Right cardiac atrium (tissue), 5 donors: Measurements from ENCODE around the gene CABLES1. TPM values are rescaled to one million over a fixed set of nuclear protein-coding genes. Genes with fewer than 3 reads are reported as not detected.
"Not testable (repeated sequence)": the region's sequence is repeated elsewhere in the genome, so short reads cannot be mapped to it uniquely, and the experiment has no call there.

Source experiments
- ATAC-seq, 2 donors: fragments of 200-7000 bp; cut with Tn5 transposase; one replicate each; pipeline versions ENCODE4 v1.8.0 to v1.9.1; 2020; ENCODE audit warnings: moderate library complexity in 2 of 2, mild to moderate bottlenecking in 1 of 2
- DNase-seq, 3 donors: peaks; one replicate each; pipeline ENCODE4 v3.0.0-alpha.2; 2020
- H3K27ac ChIP-seq: one replicate; pipeline ENCODE4 v1.5.1; 2013; ENCODE audit warnings: mild to moderate bottlenecking, low read length, control low read depth, moderate library complexity
- H3K27me3 ChIP-seq: one replicate; pipeline ENCODE4 v1.6.1; 2013; ENCODE audit not compliant: control insufficient read depth, insufficient read depth
- H3K4me1 ChIP-seq: one replicate; pipeline ENCODE4 v1.6.1; 2013; ENCODE audit warnings: low read length; ENCODE audit not compliant: control insufficient read depth, insufficient read depth
- H3K4me3 ChIP-seq: one replicate; pipeline ENCODE4 v1.5.1; 2013; ENCODE audit warnings: low read length, control low read depth
- H3K9me3 ChIP-seq: one replicate; pipeline ENCODE4 v1.6.1; 2013; ENCODE audit warnings: low read length; ENCODE audit not compliant: control insufficient read depth
- WGBS: extraction: QIAGEN DNeasy Blood & Tissue Kit; methylation state at CpG from one replicate; pipeline ENCODE4 v1.1.7; 2013; 5-methylcytosine and 5-hydroxymethylcytosine counted together
- intact Hi-C, 4 donors: fragments of 100-400 bp; cut with DNase I; formaldehyde crosslinking; loops; one replicate each; pipeline versions ENCODE4 v1.11.0 to v1.14.0; 2022 to 2023
- polyA plus RNA-seq: library from polyadenylated mRNA; stranded (reverse); fragments of 200-250 nt; gene quantifications from one replicate; pipeline ENCODE4 v1.2.3, GENCODE V29; 2013
- total RNA-seq, 4 donors: library from RNA; stranded (reverse); fragmentation: NEBNext Ultra II Directional; extraction: Animal tissue kit (Norgen Biotek cat#: 25700); gene quantifications; one replicate each; pipeline ENCODE4 v1.2.1, GENCODE V29; 2021
- donor health status: healthy with polysubstance abuse.
- donor health status: DM: no; HTN: yes; CAD: no.
- donor health status: DM: no; HTN: no; CAD: no.
- donor health status: DM: no; HTN: yes; CAD: no; lungs with severe emphysema.
- donor health status: DM: yes; HTN: yes; CAD: no.

Gene CABLES1
- total and polyA plus RNA-seq, 5 donors, result 3.2 to 5.6 (median 4.1) TPM

GRCh38 chr18:23155537-23155936 lies 20.3 kb downstream of the CABLES1 start:
- Histone ChIP-seq H3K27me3 (no peaks in the 10 kb centered on the region), H3K9me3 (no peaks in the 10 kb centered on the region), H3K27ac (no peak overlapping the region), H3K4me3 (no peak overlapping the region), H3K4me1 (no peaks in the 10 kb centered on the region)
- no peak for DNase-seq
- WGBS, result 58% methylated on average over 5 of the region's 5 CpGs
- no peak for ATAC-seq
- intact Hi-C loops, result no loop called here

DNA sequence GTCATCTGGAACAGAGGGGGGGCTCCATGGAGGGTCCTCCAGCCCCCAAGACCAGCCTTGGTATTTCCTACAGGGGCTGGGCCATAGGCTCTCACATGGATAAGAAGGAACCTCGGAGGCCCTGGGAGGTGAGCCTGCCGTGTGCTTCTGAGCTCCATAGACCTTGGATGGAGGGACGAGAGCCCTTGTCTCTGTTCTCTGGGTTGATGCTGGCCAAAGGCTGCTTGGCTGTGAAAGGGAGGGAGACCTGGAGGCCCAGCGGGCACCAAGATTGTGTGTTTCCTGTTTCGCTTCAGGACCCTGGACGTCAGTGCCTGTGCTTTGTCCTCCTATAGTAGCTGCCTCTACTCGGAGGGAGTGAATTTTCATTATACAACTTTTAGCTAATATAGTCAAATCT lies 20.8 kb downstream of the CABLES1 start:
- WGBS, result 90% methylated on average over 7 of the region's 7 CpGs
- Histone ChIP-seq H3K4me3 (no peak overlapping the region), H3K9me3 (no peaks in the 10 kb centered on the region), H3K4me1 (no peaks in the 10 kb centered on the region), H3K27me3 (no peaks in the 10 kb centered on the region), H3K27ac (no peak overlapping the region)
- no peak for ATAC-seq
- no peak for DNase-seq
- intact Hi-C loops, result no loop called here

DNA sequence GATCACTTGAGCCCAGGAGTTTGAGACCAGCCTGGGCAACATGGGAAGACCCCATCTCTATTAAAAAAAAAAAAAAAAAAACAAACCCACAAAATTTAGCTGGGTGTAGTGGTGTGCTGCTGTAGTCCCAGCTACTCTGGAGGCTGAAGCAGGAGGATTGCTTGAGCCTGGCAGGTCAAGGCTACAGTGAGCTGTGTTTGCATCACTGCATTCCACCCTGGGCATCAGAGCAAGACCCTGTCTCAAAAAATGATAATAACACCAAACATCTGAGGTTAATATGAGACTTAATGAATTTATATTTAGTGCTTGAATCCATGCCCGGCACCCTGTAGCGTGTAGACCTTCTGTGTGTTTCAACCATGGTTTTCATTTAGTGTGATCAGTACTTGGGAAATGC lies 22.8 kb downstream of the CABLES1 start:
- DNase-seq, result no peak
- 98% methylated on average over 2 of the region's 2 CpGs for whole genome bisulfite sequencing
- intact Hi-C loops, result no loop called here
- ATAC-seq, result no peak
- no peaks in the 10 kb centered on the region for H3K27me3 ChIP-seq
- H3K4me1 ChIP-seq, result no peaks in the 10 kb centered on the region
- H3K4me3 ChIP-seq, result no peak overlapping the region
- H3K27ac ChIP-seq, result no peak overlapping the region
- H3K9me3 ChIP-seq, result no peaks in the 10 kb centered on the region

GRCh38 chr18:23158884-23159283 lies 23.6 kb downstream of the CABLES1 start:
- H3K9me3 ChIP-seq, DNase-seq, H3K27me3 ChIP-seq, H3K27ac ChIP-seq, intact Hi-C loops, H3K4me3 ChIP-seq, ATAC-seq, H3K4me1 ChIP-seq: not testable (repeated sequence)
- WGBS, result 92% methylated on average over 14 of the region's 14 CpGs

GRCh38 chr18:23159344-23159743 lies 24.1 kb downstream of the CABLES1 start:
- intact Hi-C loops, result no loop called here
- Histone ChIP-seq H3K27ac (no peak overlapping the region), H3K9me3 (no peaks in the 10 kb centered on the region), H3K4me1 (no peaks in the 10 kb centered on the region), H3K27me3 (no peaks in the 10 kb centered on the region), H3K4me3 (no peak overlapping the region)
- ATAC-seq (no peak), DNase-seq (no peak)
- 52% methylated on average over 7 of the region's 7 CpGs for WGBS

- DNase-seq, result no peak
- no peak overlapping the region for H3K4me3 ChIP-seq
- intact Hi-C loops, result no loop called here
- no peaks in the 10 kb centered on the region for H3K4me1 ChIP-seq
- H3K27ac ChIP-seq, result no peak overlapping the region
- H3K9me3 ChIP-seq, result no peaks in the 10 kb centered on the region
- no peaks in the 10 kb centered on the region for H3K27me3 ChIP-seq
- no peak for ATAC-seq
- whole genome bisulfite sequencing, result 76% methylated on average over 6 of the region's 6 CpGs
Measured at GRCh38 chr18:23162473-23162872, 27.2 kb downstream of the CABLES1 start.

DNA sequence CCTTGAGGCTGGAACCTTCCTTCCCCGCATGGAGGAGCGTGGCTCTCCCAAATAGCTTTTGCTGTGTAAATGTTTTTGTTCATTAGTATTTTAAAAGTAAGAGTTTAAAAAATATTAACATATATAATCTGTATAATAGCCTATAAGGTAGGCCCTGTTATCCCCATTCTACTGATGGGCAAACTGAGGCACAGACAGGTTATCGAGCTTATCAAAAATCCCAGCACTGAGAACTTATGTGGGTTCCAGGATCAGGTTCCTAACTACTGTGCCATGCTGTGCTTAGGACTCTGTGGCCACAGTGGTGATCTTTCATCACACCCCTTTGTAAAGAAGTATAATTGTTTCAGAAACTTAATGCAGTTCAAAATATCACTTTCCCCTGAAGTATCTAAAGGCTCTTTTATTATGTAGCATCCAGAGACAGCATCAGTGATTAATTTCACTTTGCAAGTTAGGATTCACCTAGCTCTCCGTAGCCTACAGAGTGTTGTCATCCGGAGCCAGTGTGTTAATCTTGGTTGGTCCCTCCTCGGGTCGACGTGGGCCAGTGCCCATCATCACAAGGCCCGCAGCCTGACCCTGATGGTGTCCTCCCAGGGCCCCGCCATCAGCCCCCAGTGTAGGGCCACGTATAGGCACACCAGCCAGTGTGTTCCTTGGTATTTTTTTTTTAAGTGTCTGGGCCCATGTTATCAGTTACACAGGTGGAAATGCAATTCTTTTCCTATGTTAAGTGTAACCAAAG lies 28.7 kb downstream of the CABLES1 start:
- Histone ChIP-seq H3K9me3 (no peaks in the 10 kb centered on the region), H3K4me3 (no peak overlapping the region), H3K27me3 (no peaks in the 10 kb centered on the region), H3K27ac (no peak overlapping the region), H3K4me1 (no peaks in the 10 kb centered on the region)
- 71% methylated on average over 11 of the region's 11 CpGs for WGBS
- ATAC-seq, result no peak
- intact Hi-C loops, result no loop called here
- DNase-seq, result no peak

- ATAC-seq (no peak), DNase-seq (no peak)
- no peaks in the 10 kb centered on the region for H3K9me3 ChIP-seq
- WGBS, result 91% methylated on average over 9 of the region's 9 CpGs
- H3K27me3 ChIP-seq, result no peaks in the 10 kb centered on the region
- H3K27ac ChIP-seq, result no peak overlapping the region
- no peak overlapping the region for H3K4me3 ChIP-seq
- intact Hi-C loops, result no loop called here
- H3K4me1 ChIP-seq, result no peaks in the 10 kb centered on the region
Measured at GRCh38 chr18:23165271-23166068, 30.2 kb downstream of the CABLES1 start.

- no peak overlapping the region for H3K27ac ChIP-seq
- no peaks in the 10 kb centered on the region for H3K9me3 ChIP-seq
- 34% methylated on average over 7 of the region's 7 CpGs for WGBS
- H3K4me3 ChIP-seq, result no peak overlapping the region
- no peaks in the 10 kb centered on the region for H3K27me3 ChIP-seq
- peak in 1 of 3 donors; percentile 40 for DNase-seq
- no peaks in the 10 kb centered on the region for H3K4me1 ChIP-seq
- intact Hi-C loops, result no loop called here
- peak; percentile 43 to 67 for ATAC-seq
Measured at GRCh38 chr18:23166891-23167541, 31.7 kb downstream of the CABLES1 start.

- intact Hi-C loops, result no loop called here
- 82% methylated on average over 7 of the region's 7 CpGs for WGBS
Measured at GRCh38 chr18:23169673-23170044, 34.4 kb downstream of the CABLES1 start.

GRCh38 chr18:23170137-23170536 lies 34.9 kb downstream of the CABLES1 start:
- no peak for ATAC-seq
- H3K27me3 ChIP-seq, result no peaks in the 10 kb centered on the region
- H3K9me3 ChIP-seq, result no peaks in the 10 kb centered on the region
- intact Hi-C loops, result no loop called here
- DNase-seq, result no peak
- no peaks in the 10 kb centered on the region for H3K4me1 ChIP-seq
- no peak overlapping the region for H3K27ac ChIP-seq
- 95% methylated on average over 7 of the region's 7 CpGs for WGBS
- no peak overlapping the region for H3K4me3 ChIP-seq

More at GRCh38 chr18:23169673-23170044, 34.4 kb downstream of the CABLES1 start:
- no peak for DNase-seq
- H3K27ac ChIP-seq, result no peak overlapping the region
- H3K4me3 ChIP-seq, result no peak overlapping the region
- no peak for ATAC-seq
- no peaks in the 10 kb centered on the region for H3K27me3 ChIP-seq
- no peaks in the 10 kb centered on the region for H3K4me1 ChIP-seq
- no peaks in the 10 kb centered on the region for H3K9me3 ChIP-seq
